HG03521 (cell line): Measurements from ENCODE around the gene ARID1B.

Source experiments
- ATAC-seq: cut with Tn5 transposase; IDR thresholded peaks from one replicate; pipeline ENCODE4 v1.9.1; 2021; ENCODE audit warnings: mild to moderate bottlenecking, moderate library complexity; ENCODE audit not compliant: unreplicated experiment

The ARID1B gene

DNA sequence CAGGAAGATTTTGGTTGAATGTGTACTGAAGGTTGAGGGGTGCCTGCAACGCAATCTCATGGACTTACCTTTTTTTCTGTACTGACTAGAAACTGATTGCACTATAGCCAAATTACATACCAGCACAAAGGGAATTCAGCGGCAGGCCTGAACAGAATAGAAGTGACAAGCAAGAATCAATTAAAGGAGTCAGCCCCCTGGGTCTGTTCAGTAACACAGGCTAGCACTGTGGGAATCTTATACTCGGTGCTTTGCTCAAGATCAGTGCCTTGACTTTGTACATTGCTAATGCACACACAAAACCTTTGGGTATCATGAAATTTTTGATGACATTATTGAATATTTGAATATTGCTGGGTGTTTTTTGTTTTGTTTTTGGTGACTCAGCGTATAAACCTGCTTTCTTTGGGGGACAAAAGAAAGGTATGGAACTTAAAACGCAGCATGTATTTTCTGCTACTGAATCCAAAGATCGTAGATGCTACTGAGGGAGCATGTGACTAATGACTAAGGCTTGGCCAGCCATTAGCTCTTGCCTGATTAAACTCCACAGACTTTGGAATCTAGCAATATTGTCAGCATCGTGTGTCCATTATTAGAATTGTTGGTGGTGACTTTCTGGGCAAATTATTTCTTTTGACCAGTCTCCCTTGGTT, 236.6 kb downstream of the ARID1B start:
- ATAC-seq, result no peak

DNA sequence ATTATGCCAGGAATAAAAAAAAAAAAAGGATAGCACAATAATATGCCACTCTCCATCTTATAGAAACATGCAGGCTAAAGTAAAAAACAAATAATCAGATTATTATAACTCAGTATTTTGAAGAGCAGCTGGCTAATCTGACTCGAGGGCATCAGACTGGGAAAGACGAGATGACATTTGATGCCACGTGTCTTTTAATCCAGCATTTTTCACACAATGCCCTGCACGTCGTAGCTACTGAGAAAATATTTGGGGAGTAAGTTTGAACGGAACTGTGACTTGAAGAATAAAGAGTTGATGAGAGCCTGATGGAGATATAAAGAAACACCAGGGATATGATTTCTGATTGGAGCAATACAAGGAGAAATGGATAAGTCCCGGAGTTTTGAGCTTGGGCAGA, 237.7 kb downstream of the ARID1B start:
- ATAC-seq, result no peak

GRCh38 chr6:157017022-157017421, 239.8 kb downstream of the ARID1B start:
- no peak for ATAC-seq

DNA sequence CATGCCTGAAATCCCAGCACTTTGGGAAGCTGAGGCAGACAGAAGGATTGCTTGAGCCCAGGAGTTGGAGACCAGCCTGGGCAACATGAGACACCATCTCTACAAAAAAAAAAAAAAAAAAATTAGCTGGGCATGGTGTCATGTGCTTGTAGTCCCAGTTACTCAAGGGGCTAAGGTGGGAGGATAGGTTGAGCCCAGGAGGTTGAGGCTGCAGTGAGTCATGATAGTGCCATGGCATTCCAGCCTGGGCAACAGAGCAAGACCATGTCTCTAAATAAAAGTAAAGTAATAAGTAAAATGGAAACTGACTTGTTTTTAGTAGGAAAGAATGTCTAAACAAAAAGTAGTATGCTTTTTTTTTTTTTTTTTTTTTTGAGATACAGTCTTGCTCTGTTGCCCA, 240.7 kb downstream of the ARID1B start:
- ATAC-seq, result no peak

DNA sequence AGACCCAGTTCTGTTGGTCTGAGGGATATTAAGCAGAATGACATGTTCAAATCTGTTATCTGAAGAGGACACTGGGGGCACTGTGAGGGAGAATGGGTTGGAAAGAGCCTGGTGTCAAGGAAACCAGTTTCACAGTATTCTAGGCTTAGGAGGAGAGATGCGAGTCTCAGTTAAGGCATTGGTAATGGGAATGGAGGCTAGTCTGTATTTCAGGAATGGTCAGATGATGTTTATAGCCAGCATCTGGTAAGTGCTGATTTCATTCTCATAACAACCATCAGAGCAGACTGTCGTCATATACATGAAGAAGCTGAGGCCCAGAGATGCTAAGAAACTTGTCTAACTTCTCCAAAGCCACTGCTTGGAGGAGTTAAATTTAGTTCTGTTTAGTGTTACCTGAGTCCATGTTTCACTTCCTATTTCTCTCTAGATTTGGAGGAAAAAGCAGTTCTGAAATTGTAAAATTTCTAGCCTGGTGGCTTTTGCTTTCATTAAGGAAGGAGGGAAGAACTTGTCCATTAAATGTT, 242.0 kb downstream of the ARID1B start:
- ATAC-seq, result no peak

DNA sequence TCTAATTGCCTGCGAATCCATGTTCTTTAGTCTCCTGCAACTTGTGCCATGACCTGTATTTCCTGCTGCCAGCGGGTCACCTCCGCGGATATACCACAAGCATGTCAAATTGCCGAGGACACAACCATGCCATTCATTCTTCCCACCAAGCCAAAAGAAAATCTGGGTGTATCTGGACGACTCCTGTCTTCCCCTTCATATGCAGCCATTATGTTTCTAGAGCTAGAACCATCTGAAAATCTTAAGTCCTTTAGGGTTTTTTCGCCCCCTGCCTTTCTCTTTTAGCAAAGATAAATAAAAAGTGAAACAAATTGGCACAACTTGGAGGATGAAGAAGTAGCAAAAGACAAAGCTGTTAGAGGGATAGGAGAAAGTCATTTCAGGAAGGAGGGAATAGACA, 242.6 kb downstream of the ARID1B start:
- no peak for ATAC-seq

DNA sequence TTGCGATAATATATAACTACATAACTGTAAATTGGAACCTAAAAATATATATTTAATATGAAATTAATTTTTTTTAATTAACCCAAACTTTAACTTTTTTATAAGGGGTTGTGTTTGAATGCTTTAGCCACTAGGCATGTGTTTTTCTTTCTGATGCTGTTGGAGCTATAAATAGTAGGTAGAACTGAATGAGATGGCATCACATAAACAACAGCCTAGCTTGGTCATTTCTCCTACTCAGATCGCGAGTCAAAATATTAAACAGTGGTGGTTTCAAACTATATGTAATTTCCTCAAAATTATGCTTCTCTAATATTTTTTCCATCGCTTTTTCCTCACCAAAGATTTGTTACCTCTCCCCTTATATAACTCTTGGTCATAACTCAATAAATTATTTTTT, 243.2 kb downstream of the ARID1B start:
- no peak for ATAC-seq

DNA sequence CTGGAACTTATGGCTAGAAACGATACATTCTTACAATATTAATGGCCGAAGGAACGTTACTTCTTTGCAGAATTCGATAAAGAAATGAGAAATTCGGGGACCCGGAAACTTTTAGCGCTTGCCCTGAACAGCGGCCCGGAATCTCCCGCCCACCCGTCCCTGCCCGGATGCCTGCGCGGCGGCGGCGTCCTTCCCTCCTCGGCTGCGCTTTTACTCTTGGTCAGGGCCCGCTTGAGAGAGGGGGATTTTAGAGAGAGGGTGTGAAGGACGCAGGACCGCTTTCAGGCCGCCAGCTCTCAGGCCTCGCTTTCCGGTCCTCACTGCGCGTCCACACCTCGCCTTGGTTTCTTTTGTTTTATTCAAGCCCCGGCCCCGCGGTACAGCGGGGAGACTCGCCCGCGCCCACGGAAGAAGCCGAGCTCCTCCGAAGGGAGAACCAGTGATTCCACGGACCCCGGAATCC, 243.7 kb downstream of the ARID1B start:
- peak; percentile 35 for ATAC-seq

GRCh38 chr6:157021344-157021992, 244.3 kb downstream of the ARID1B start:
- ATAC-seq, result peak; percentile 73

GRCh38 chr6:157021993-157022740, 245.0 kb downstream of the ARID1B start:
- peak; percentile 38 for ATAC-seq

GRCh38 chr6:157023958-157024357, 246.8 kb downstream of the ARID1B start:
- no peak for ATAC-seq

DNA sequence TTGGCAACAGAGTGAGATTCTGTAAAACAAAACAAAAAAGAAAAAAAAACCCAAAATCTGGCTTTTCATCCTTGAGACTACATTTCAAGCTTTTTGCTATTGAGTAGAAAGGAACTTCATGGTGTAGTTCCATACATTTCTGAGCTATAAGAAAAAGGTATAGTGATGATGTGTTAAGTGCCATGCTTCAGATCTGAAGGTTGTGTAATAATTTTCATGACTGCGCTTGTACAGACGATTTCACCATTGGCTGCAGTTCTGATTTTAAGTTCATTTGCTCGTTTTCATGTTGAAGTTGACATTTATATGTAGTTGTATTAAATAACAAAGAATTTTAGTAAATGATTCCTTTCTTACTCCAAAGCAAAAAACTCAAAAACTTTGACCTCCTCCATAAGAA, 247.6 kb downstream of the ARID1B start:
- ATAC-seq, result no peak

GRCh38 chr6:157025437-157025836, 248.3 kb downstream of the ARID1B start:
- ATAC-seq, result no peak

DNA sequence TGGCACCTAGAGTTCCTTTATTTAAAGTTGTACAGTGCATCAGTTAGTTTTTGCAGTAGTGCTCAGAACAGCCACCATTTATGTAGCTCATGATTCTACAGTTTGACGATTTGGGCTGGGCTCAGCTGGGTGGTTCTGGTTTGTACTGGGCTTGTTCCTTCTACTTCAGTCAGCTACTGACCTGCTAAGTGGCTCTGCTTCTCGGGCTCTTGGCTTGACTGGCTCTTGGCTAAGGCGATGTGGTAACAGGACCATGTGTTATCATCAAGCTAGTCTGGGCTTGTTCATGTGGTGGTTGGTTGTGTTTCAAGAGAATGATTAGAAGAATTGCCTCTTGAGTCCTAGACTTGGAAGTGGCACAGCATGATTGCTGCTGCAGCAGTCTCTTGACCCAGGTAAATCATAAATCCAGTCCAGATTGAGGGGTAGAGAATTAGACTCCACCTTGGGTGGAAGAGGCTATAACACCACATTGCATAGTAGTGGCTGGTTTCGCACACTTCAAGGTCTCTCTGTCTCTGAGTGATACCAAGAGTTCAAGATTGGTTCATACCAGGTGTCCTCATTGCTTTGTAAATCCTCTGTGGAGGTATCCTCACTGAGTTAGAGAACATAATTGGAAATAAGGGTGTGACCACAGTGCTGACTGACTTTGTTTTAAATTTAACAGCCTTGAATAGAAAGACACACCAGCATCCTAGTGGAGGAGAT, 253.0 kb downstream of the ARID1B start:
- ATAC-seq, result no peak

- ATAC-seq, result no peak
These were observed 253.6 kb downstream of the ARID1B start for GRCh38 chr6:157030755-157031154.

GRCh38 chr6:157032923-157033322, 255.7 kb downstream of the ARID1B start:
- ATAC-seq, result no peak

DNA sequence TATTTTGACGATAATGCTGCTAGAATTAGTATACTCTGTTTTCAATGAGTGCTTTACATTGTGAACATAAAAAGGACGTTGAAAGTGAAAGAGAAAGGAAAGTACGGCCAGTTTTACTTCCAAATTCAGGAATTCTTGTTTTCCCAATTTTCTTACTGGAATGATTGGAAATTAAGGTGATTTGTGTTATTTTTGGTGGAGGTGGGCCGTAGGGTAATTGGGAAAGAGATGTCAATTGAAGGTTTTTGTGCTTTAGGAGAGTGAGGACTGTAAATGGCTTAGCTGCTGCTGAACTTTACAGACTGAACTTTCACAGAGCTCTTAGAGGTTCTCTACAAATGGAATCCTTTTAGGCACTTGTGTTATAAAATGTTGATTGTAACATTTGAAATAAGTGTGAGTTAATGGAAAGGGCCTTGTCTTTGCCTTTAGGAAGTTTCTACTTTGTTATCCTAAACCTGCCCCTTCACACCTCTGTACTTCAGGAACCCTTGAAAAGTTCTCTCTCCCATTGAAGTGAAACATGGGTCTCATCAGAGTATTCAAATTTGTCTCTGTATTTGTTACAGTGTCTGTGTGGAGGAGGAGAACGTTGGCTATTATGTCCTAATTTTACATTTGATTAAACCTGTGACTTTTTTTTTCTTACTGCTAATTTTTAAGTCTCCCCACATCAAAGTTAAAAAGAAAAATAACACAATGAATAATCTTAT, 256.4 kb downstream of the ARID1B start:
- ATAC-seq, result no peak

- no peak for ATAC-seq
These were observed 257.5 kb downstream of the ARID1B start for GRCh38 chr6:157034436-157035230.

- ATAC-seq, result no peak
These were observed 258.4 kb downstream of the ARID1B start for GRCh38 chr6:157035546-157035945.

DNA sequence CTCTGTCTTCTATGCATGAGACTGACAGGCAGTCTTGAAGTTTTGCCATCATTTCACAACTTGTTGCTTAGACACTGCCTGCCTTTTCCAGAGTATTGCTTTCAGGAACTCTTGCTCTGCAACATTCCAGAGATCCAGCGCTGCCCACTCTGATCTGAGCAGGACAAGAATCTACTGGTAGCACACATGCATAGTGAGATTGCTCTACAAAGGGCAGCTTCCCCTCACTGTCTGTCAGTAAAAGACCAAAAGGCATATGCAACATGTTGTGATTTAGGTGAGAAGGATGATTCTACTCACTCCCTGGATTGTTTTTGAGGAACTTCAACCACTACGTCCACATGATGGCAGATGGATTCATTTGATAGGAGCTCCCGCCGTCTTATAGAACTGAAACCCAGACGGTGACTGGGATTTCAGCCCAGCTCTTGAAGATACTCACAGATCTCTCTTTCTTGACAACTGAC, 259.1 kb downstream of the ARID1B start:
- ATAC-seq, result no peak
